ENCODE data around the gene PBX1.
A peak's percentile ranks its signal among the peaks of the same experiment; 100 is the strongest.

Gene PBX1

GRCh38 chr1:164704954-164705353, 146.0 kb downstream of the PBX1 start:
- DNase-seq (ENCODE audit: low read depth): no peak
- no peak overlapping the region for H3K4me3 ChIP-seq (ENCODE audit: low read depth, low read length)

GRCh38 chr1:164706606-164706987, 147.6 kb downstream of the PBX1 start:
- no peak for DNase-seq (ENCODE audit: low read depth)
- H3K4me3 ChIP-seq (ENCODE audit: low read depth, low read length): no peak overlapping the region

- no peak overlapping the region for H3K4me3 ChIP-seq (ENCODE audit: low read depth, low read length)
- peak; percentile 36 for DNase-seq (ENCODE audit: low read depth)
These were observed 148.9 kb downstream of the PBX1 start for GRCh38 chr1:164707868-164708331.

- no peak overlapping the region for H3K4me3 ChIP-seq (ENCODE audit: low read depth, low read length)
- DNase-seq (ENCODE audit: low read depth): no peak
These were observed 149.6 kb downstream of the PBX1 start for GRCh38 chr1:164708596-164708995.

GRCh38 chr1:164709126-164709525, 150.1 kb downstream of the PBX1 start:
- H3K4me3 ChIP-seq (ENCODE audit: low read depth, low read length): no peak overlapping the region
- no peak for DNase-seq (ENCODE audit: low read depth)

- no peak overlapping the region for H3K4me3 ChIP-seq (ENCODE audit: low read depth, low read length)
- no peak for DNase-seq (ENCODE audit: low read depth)
These were observed 150.7 kb downstream of the PBX1 start for GRCh38 chr1:164709541-164710278.

GRCh38 chr1:164712131-164713036, 153.4 kb downstream of the PBX1 start:
- H3K4me3 ChIP-seq (ENCODE audit: low read depth, low read length): no peak overlapping the region
- no peak for DNase-seq (ENCODE audit: low read depth)

- DNase-seq (ENCODE audit: low read depth): no peak
- H3K4me3 ChIP-seq (ENCODE audit: low read depth, low read length): no peak overlapping the region
These were observed 154.6 kb downstream of the PBX1 start for GRCh38 chr1:164713456-164714207.

GRCh38 chr1:164716992-164717703, 158.2 kb downstream of the PBX1 start:
- no peak overlapping the region for H3K4me3 ChIP-seq (ENCODE audit: low read depth, low read length)
- no peak for DNase-seq (ENCODE audit: low read depth)

- DNase-seq (ENCODE audit: low read depth): no peak
- H3K4me3 ChIP-seq (ENCODE audit: low read depth, low read length): no peak overlapping the region
These were observed 159.8 kb downstream of the PBX1 start for GRCh38 chr1:164718821-164719220.

GRCh38 chr1:164719676-164720439, 160.9 kb downstream of the PBX1 start:
- no peak for DNase-seq (ENCODE audit: low read depth)
- no peak overlapping the region for H3K4me3 ChIP-seq (ENCODE audit: low read depth, low read length)

- DNase-seq (ENCODE audit: low read depth): no peak
- H3K4me3 ChIP-seq (ENCODE audit: low read depth, low read length): no peak overlapping the region
These were observed 161.7 kb downstream of the PBX1 start for GRCh38 chr1:164720440-164721227.

GRCh38 chr1:164721228-164721496, 162.2 kb downstream of the PBX1 start:
- no peak overlapping the region for H3K4me3 ChIP-seq (ENCODE audit: low read depth, low read length)
- DNase-seq (ENCODE audit: low read depth): no peak

GRCh38 chr1:164723296-164723798, 164.4 kb downstream of the PBX1 start:
- H3K4me3 ChIP-seq (ENCODE audit: low read depth, low read length): no peak overlapping the region
- no peak for DNase-seq (ENCODE audit: low read depth)

- no peak for DNase-seq (ENCODE audit: low read depth)
- H3K4me3 ChIP-seq (ENCODE audit: low read depth, low read length): no peak overlapping the region
These were observed 166.4 kb downstream of the PBX1 start for GRCh38 chr1:164725401-164725800.

- peak; percentile 82 for DNase-seq (ENCODE audit: low read depth)
- H3K4me3 ChIP-seq (ENCODE audit: low read depth, low read length): no peak overlapping the region
These were observed 167.3 kb downstream of the PBX1 start for GRCh38 chr1:164726235-164726634.

GRCh38 chr1:164728719-164729118, 169.7 kb downstream of the PBX1 start:
- H3K4me3 ChIP-seq (ENCODE audit: low read depth, low read length): no peak overlapping the region
- no peak for DNase-seq (ENCODE audit: low read depth)
